Brain microvascular endothelial cell (primary cell): ENCODE data around the gene ZNF600.
A peak's percentile ranks its signal among the peaks of the same experiment; 100 is the strongest.
"Not testable (repeated sequence)": the region's sequence is repeated elsewhere in the genome, so short reads cannot be mapped to it uniquely, and the experiment has no call there.

Experiments used
- DNase-seq: peaks from one replicate; pipeline ENCODE4 v3.0.0-alpha.2; 2020
- H3K27ac ChIP-seq: fragments of 250-450 bp; sonication (Bioruptor Pico); 2 replicates; pipeline ENCODE4 v1.5.1; 2020; ENCODE audit warnings: mild to moderate bottlenecking, moderate library complexity
- H3K27me3 ChIP-seq: fragments of 250-450 bp; sonication (Bioruptor Pico); replicated peaks from 2 replicates; pipeline ENCODE4 v1.5.1; 2020; ENCODE audit warnings: mild to moderate bottlenecking
- H3K36me3 ChIP-seq: fragments of 250-450 bp; sonication (Bioruptor Pico); replicated peaks from 2 replicates; pipeline ENCODE4 v1.5.1; 2020; ENCODE audit warnings: mild to moderate bottlenecking
- H3K4me3 ChIP-seq: 2 replicates; pipeline ENCODE4 v1.5.1; 2011; ENCODE audit warnings: low read depth, mild to moderate bottlenecking, control low read depth, low read length, moderate library complexity
- in situ Hi-C: cut with HindIII; loops from 2 replicates; pipeline ENCODE4 v1.10.0; 2017; ENCODE audit warnings: low sequenced_read_pairs, low pct_ligation_motif_present
- TF ChIP-seq, protein P1 (sequence below): IDR thresholded peaks from 2 replicates; pipeline ENCODE4 v1.5.1; 2011; ENCODE audit warnings: low read depth, mild to moderate bottlenecking, moderate library complexity, low read length, control low read depth, inconsistent platforms; ENCODE audit errors: missing control alignments

ZNF600 gene

DNA sequence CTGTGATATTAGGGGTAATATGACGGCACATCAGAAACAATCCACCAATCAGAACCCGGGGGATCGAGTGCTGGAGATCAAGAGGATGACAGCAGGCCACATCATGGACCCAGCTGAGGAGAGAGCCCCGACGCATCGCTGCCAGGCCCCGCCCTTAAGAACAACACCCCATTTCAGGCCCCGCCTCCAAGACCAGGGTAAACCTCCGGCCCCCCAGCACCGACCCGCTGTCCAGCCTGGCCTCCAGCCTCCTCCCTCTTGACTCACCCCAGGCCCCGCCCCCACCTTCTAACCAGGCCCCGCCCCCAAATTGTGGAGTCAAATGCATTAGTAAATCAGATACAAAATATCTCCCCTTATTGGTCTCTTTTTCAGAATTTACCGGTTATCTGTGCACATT lies 47.0 kb downstream of the ZNF600 start:
- no peak for DNase-seq
- in situ Hi-C loops, result no loop called here
- TF ChIP-seq, protein P1, sequence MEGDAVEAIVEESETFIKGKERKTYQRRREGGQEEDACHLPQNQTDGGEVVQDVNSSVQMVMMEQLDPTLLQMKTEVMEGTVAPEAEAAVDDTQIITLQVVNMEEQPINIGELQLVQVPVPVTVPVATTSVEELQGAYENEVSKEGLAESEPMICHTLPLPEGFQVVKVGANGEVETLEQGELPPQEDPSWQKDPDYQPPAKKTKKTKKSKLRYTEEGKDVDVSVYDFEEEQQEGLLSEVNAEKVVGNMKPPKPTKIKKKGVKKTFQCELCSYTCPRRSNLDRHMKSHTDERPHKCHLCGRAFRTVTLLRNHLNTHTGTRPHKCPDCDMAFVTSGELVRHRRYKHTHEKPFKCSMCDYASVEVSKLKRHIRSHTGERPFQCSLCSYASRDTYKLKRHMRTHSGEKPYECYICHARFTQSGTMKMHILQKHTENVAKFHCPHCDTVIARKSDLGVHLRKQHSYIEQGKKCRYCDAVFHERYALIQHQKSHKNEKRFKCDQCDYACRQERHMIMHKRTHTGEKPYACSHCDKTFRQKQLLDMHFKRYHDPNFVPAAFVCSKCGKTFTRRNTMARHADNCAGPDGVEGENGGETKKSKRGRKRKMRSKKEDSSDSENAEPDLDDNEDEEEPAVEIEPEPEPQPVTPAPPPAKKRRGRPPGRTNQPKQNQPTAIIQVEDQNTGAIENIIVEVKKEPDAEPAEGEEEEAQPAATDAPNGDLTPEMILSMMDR, result no peak

DNA sequence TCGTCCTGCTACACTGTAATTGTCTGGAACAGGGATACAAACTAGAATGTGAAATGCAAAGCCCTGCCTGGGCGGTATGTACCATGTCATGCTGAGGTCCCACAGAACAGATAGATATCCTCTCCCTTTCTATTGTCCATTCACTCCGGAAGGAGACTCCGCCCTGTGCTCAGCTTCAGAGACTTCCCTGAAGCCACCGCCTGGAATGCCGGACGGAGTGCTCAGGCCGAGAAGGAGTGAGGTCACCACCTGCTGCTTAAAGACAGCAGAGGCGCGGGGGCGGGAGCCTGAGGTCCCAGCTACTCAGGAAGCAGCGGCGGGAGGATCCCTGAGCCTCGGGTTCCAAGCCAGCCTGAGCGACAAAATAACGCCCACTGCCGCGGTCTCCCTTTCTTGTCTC lies 50.9 kb downstream of the ZNF600 start:
- in situ Hi-C loops, result no loop called here
- Histone ChIP-seq H3K27ac (peak overlapping the region; percentile 2), H3K27me3 (no peaks in the 10 kb centered on the region), H3K36me3 (no peaks in the 10 kb centered on the region), H3K4me3 (no peak overlapping the region)
- TF ChIP-seq, protein P1, result no peak
- peak; percentile 39 for DNase-seq

More for the DNA sequence above, 47.0 kb downstream of the ZNF600 start:
- Histone ChIP-seq H3K27me3 (no peaks in the 10 kb centered on the region), H3K4me3 (no peak overlapping the region), H3K36me3 (no peaks in the 10 kb centered on the region), H3K27ac (no peak overlapping the region)

DNA sequence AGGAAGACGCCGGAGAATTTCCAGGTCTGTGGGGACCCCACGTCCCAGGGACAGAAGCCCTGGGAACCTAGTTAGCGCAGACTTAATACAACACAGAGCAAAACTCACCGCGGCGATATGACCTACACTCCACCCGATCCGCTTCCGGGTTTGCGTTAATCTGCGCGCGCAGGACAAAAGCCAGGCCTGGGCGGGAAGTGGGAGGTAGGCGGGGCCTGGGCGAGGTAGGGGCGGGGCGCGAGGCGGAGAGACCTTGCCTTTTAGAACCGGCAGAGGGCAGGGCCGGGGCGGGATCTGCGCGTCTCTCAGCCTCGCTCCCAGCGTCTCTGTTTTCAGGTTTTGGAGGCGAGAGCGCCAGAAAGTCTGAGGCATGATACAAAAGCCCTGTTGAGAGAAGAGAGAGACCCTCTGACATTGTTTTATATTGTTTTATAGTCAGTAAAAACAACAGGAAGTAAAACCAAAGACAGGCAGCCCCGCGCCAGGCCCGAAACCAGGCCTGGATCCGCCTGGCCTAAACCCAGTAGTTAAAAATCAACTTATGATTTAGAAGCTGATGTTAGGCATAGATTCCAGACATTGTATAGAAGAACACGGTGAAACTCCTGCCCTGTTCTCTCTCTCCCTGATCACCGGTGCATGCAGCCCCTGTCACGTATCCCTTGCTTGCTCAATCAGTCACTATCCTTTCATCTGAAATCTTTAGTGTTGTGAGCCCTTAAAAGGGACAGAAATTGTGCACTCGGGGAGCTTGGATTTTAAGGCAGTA lies 51.5 kb downstream of the ZNF600 start, which contains the start of gene ZNF611:
ZNF611 (minus strand) TSS at position 152 of the 769 bp plus-strand sequence. CDS start 19,150 bp downstream, outside the sequence.
- H3K4me3 ChIP-seq, result peak within 1 kb of the TSS; percentile 85
- in situ Hi-C loops, result no loop called here
- peak; percentile 96 for DNase-seq
- H3K27ac ChIP-seq, result peak within 1 kb of the TSS; percentile 48
- no peaks in the 10 kb centered on the region for H3K36me3 ChIP-seq
- no peaks in the 10 kb centered on the region for H3K27me3 ChIP-seq
- TF ChIP-seq, protein P1, result peak; percentile 70

DNA sequence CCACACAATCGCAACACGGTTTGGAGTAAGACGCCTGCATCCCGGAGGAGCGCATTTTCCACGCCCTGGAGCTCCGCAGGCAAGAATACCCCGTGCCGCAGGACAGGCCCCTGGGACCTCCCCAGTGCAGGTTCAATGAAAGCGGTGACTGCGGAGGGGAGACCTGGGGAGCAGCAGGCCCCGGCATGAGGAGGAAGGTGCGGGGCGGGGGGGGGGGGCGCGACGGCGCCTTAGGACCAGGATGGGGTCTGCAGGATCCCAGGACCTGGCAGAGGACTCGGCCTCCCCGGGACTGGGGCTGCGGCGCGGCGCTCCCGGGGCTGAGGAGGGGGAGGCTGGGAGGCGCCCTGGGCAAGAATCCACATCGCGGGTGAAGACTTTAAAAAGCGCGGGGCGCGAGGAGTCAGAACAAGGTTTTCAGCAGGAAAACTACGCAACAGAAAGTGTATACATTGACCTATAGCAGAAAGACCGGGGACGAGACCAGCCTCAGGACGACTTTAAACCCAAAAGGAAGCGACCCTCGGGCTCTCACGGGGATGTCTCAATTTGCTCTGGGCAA lies 52.2 kb downstream of the ZNF600 start:
- peak; percentile 32 for DNase-seq
- H3K36me3 ChIP-seq, result no peaks in the 10 kb centered on the region

DNA sequence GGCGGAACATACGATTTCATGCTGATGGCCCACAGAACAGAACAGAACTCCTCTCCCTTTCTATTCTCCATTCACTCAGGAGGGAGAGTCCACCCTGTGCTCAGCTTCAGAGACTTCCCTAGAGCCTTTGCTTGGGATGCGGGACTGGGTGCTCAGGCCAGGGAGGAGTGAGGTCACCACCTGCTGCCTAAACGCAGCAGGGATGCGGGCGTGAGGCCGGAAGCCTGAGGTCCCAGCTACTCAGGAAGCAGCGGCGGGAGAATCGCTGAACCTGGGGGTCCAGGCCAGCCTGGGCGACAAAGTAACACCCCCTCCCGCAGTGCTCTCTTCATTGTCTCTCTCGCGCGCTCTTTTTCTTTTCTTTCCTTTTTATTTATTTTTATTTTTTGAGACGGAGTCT lies 60.5 kb downstream of the ZNF600 start:
- H3K36me3 ChIP-seq, H3K27me3 ChIP-seq, H3K4me3 ChIP-seq, in situ Hi-C loops, H3K27ac ChIP-seq, DNase-seq: not testable (repeated sequence)

More for the DNA sequence above, 52.2 kb downstream of the ZNF600 start:
- no peaks in the 10 kb centered on the region for H3K27me3 ChIP-seq
- H3K27ac ChIP-seq, result peak overlapping the region; percentile 48
- in situ Hi-C loops, result no loop called here
- TF ChIP-seq, protein P1, result no peak
- peak overlapping the region; percentile 85 for H3K4me3 ChIP-seq

DNA sequence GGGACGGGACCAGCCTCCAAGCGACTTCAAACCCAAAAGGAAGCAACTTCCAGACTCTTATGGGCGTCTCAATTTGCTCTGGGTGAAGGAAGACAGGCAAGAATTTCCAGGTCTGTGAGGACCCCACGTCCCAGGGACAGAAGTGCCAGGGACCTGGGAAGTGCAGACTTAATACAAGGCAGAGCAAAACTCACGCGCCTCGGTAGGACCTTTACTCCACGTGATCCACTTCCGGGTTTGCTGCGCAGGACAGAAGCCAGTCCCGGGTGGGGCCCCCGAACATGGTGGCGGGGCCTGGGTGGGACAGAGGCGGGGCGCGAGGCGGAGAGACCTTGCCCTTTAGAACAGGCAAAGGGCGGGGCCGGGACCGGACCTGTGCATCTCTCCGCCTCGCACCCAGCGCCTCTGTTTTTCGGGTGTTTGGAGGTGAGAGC lies 61.0 kb downstream of the ZNF600 start:
- H3K27ac ChIP-seq, result no peak overlapping the region
- in situ Hi-C loops, result no loop called here
- H3K4me3 ChIP-seq, result no peak overlapping the region
- no peak for DNase-seq
- TF ChIP-seq, protein P1, result no peak
- peaks cover 6% of the 10 kb centered on the region for H3K36me3 ChIP-seq
- H3K27me3 ChIP-seq, result no peaks in the 10 kb centered on the region
